Adrenal gland (tissue), 5 donors: ENCODE measurements around the gene PTPN14.

Experiments used
- CTCF ChIP-seq, 6 experiments: fragments of 450-650 bp in 4 of 6; fragments of 200-600 bp in 2 of 6; sonication (generic) in 1 of 6; IDR thresholded peaks; 1 replicate in 5 of 6; 2 replicates in 1 of 6; pipeline versions ENCODE4 v1.5.1 to v1.8.0; 2016 to 2021; ENCODE audit warnings: antibody characterized with exemption in 6 of 6, mild to moderate bottlenecking in 2 of 6, moderate library complexity in 1 of 6
- POLR2A ChIP-seq, 2 donors: fragments of 450-650 bp; IDR thresholded peaks; one replicate each; pipeline ENCODE4 v1.6.1; 2017; ENCODE audit warnings: antibody characterized with exemption in 2 of 2, mild to moderate bottlenecking in 2 of 2, moderate library complexity in 1 of 2
- donor health status: DM: no; HTN: no; CAD: no.

- TF ChIP-seq CTCF (IDR thresholded peaks at IDR 0.05): no peak
- no peak for TF ChIP-seq POLR2A (IDR thresholded peaks at IDR 0.05)
Measured at GRCh38 chr1:214475331-214475730, 76.1 kb downstream of the PTPN14 start.
